HG02642 (cell line): Measurements from ENCODE around the gene STC2.

ENCODE experiments used
- ATAC-seq: cut with Tn5 transposase; IDR thresholded peaks from one replicate; pipeline ENCODE4 v1.9.1; 2021; ENCODE audit warnings: mild to moderate bottlenecking; ENCODE audit not compliant: unreplicated experiment, poor library complexity

Gene STC2

DNA sequence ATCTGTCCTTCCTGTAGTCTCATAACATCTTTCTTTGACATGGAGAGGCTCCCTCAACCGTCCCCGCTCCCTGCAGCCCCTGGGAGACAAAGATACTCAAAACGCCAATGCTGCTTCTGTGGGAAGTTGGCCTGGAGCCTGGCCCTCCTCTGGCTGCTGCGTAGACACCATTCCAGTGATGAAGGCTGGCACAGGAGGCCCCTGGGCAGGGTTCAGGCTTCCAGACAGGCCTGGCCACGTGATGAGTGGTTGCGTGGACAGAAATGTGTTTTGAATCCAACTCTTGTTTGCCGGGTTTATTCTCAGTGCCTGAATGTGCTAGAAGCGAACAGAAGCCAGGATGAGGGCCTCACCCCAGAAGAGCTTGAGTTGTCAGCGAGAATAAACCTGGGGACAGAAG is 50.0 kb downstream of the STC2 start:
- ATAC-seq: no peak

DNA sequence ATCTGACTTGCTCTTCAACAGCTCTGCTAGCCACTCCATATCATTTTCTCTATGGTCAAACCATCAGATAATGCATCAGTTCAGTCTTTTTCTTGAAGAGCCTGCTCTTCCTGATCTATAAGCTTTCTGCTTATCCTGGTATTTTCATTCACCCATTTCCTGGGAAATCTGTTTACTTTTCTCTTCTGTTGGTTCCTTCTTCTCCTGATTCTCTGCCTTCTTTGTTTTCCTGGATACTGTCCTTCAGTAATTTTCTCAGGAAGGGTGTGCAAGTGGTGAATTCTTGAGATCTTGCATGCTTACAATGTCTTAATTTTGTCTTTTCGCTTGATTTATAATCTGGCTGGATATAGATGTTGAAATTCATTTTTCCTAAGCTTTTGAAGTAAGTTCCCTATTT is 53.4 kb downstream of the STC2 start:
- ATAC-seq: no peak

DNA sequence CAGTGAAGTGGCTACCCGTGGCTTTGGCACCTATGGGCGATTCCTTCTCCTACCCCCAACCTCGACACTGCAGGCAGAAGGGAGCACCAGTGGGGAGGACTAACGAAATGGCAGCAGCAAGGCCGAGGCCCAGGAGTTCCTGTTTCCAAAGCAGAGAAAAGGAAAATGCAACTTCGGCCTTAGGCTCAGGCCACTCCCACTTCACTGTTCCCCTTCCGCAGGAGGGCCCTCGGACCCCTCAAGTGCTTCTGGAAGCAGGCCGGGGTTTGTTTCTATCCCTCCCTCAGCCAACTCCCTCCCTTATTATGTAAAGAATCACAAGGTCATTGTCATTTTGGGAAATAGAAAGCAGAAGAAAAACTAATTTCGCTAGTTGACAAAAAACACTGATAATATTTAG is 56.8 kb downstream of the STC2 start:
- ATAC-seq: no peak

DNA sequence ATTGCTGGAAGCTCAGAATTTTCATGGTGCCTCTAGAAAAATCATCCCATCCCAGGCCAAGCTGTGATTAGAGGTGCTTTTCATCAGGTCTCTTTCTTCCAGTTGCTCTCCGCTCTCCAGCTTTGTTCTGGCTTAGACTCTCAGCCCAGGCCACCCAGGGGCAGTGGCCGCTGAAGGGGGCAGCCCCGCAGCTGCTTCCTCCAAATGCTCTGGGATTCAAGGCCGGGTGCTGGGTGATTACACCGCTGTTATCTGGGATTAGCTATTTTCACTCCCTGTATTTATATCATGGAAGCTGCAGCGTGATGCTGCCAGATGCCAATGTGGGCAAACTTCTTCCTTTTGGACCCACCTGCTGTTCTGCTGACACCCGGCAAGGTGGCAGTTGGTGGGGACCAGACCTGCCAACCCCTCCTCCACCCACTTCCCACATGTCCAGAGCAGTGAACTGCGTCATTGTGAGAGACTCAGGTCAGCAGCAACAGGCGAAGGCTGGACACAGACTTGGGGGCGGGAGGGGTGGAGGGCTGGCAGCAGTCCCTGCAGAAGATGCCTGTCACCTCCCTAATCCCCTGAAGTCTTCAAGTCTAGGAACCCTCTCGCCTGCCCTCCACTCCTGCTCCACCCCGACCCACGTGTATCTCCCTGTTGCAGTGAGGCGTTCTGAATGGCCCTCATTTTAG is 59.3 kb downstream of the STC2 start:
- ATAC-seq: no peak

- ATAC-seq: no peak
Measured at GRCh38 chr5:173265433-173265832, 62.8 kb downstream of the STC2 start.
